Esophagus squamous epithelium (tissue), 5 donors: Measurements from ENCODE around the gene GRIN1. TPM values are rescaled to one million over a fixed set of nuclear protein-coding genes. Genes with fewer than 3 reads are reported as not detected.

ENCODE experiments used
- DNase-seq: peaks from one replicate; lab custom pipeline; 2025; lab: John Stamatoyannopoulos, UW
- H3K27ac ChIP-seq, 4 donors: fragments of 200-600 bp; sonication (generic); one replicate each; pipeline ENCODE4 v1.5.1; 2016 to 2019; ENCODE audit warnings: mild to moderate bottlenecking in 1 of 4
- H3K27me3 ChIP-seq, 4 donors: fragments of 200-600 bp; sonication (generic); 1 replicate in 3 of 4; 2 replicates in 1 of 4; pipeline versions ENCODE4 v1.5.1 to v1.6.0; 2017 to 2021; ENCODE audit warnings: antibody characterized with exemption in 1 of 4
- H3K36me3 ChIP-seq, 3 donors: fragments of 200-600 bp; sonication (generic); one replicate each; pipeline ENCODE4 v1.5.1; 2016 to 2019
- H3K4me1 ChIP-seq, 3 donors: fragments of 200-600 bp; sonication (generic); one replicate each; pipeline ENCODE4 v1.5.1; 2017 to 2019
- H3K4me3 ChIP-seq, 4 donors: fragments of 200-600 bp; sonication (generic); 1 replicate in 3 of 4; 2 replicates in 1 of 4; pipeline ENCODE4 v1.5.1; 2016 to 2019; ENCODE audit warnings: mild to moderate bottlenecking in 2 of 4, moderate library complexity in 1 of 4
- H3K9me3 ChIP-seq, 3 donors: fragments of 200-600 bp; sonication (generic); one replicate each; pipeline ENCODE4 v1.5.1; 2016 to 2019
- CTCF ChIP-seq, 6 experiments: fragments of 450-650 bp in 4 of 6; fragments of 200-600 bp in 2 of 6; sonication (generic) in 2 of 6; IDR thresholded peaks; one replicate each; pipeline ENCODE4 v1.5.1; 2016 to 2019; ENCODE audit warnings: antibody characterized with exemption in 6 of 6, mild to moderate bottlenecking in 4 of 6, moderate library complexity in 4 of 6
- POLR2A ChIP-seq, 4 donors: fragments of 450-650 bp; IDR thresholded peaks; one replicate each; pipeline ENCODE4 v1.6.1; 2017; ENCODE audit warnings: antibody characterized with exemption in 4 of 4, mild to moderate bottlenecking in 4 of 4, moderate library complexity in 3 of 4
- WGBS, 2 donors: methylation state at CpG; one replicate each; pipeline ENCODE4 v1.1.5; 2018; 5-methylcytosine and 5-hydroxymethylcytosine counted together
- intact Hi-C: fragments of 100-400 bp; cut with DNase I; formaldehyde crosslinking; loops from one replicate; pipeline ENCODE4 v1.15.0; 2022
- total RNA-seq, 4 donors: library from RNA; depleted of rRNA; stranded (reverse); fragments of >200 nt; gene quantifications; one replicate each; pipeline ENCODE4 v1.1.0, GENCODE V29; 2016
- donor health status: DM: yes; HTN: yes; CAD: no.

Gene GRIN1
- total RNA-seq, 4 donors from 2014 or later: 0.38 TPM; not detected in 3

GRCh38 chr9:137136261-137136880 is 2.6 kb upstream of the GRIN1 start:
- Histone ChIP-seq H3K36me3 (no peaks in the 10 kb centered on the region), H3K4me3 (no peak overlapping the region), H3K4me1 (peaks cover 0 to 25% (median 13%) of the 10 kb centered on the region in 3 donors), H3K27ac (no peak overlapping the region), H3K27me3 (peaks cover 0 to 97% (median 35%) of the 10 kb centered on the region in 4 donors), H3K9me3 (no peaks in the 10 kb centered on the region)
- 18 to 41% methylated on average over 2 to 3 of the region's 27 CpGs for WGBS, 2 donors
- intact Hi-C loops: no loop called here
- TF ChIP-seq CTCF (IDR thresholded peaks at IDR 0.05) (no peak), POLR2A (IDR thresholded peaks at IDR 0.05) (no peak)
- DNase-seq: no peak

- peaks cover 0 to 97% (median 35%) of the 10 kb centered on the region in 4 donors for H3K27me3 ChIP-seq
- TF ChIP-seq POLR2A (IDR thresholded peaks at IDR 0.05): no peak
- TF ChIP-seq CTCF (IDR thresholded peaks at IDR 0.05): no peak
Observed at GRCh38 chr9:137136881-137137607, 1.9 kb upstream of the GRIN1 start.

GRCh38 chr9:137138058-137138721 is 764 bp upstream of the GRIN1 start:
- intact Hi-C loops: no loop called here

More at GRCh38 chr9:137136881-137137607, 1.9 kb upstream of the GRIN1 start:
- intact Hi-C loops: no loop called here
- 64% methylated on average over 15 of the region's 23 CpGs; no CpG with 5 or more reads in 1 of the 2 donors for WGBS, 2 donors
- H3K27ac ChIP-seq: no peak overlapping the region
- H3K36me3 ChIP-seq: no peaks in the 10 kb centered on the region
- no peaks in the 10 kb centered on the region for H3K9me3 ChIP-seq
- no peak overlapping the region for H3K4me3 ChIP-seq
- no peak for DNase-seq
- H3K4me1 ChIP-seq: peaks cover 0 to 25% (median 13%) of the 10 kb centered on the region in 3 donors

GRCh38 chr9:137139468-137140150 is 655 bp downstream of the GRIN1 start:
- Histone ChIP-seq H3K9me3 (no peaks in the 10 kb centered on the region), H3K36me3 (no peaks in the 10 kb centered on the region), H3K4me1 (peaks cover 0 to 25% (median 13%) of the 10 kb centered on the region in 3 donors), H3K27me3 (peaks cover 0 to 99% (median 35%) of the 10 kb centered on the region in 4 donors), H3K4me3 (no peak overlapping the region), H3K27ac (no peak overlapping the region)
- WGBS, 2 donors: 41 to 53% methylated on average over 5 to 21 of the region's 37 CpGs
- DNase-seq: no peak
- TF ChIP-seq CTCF (IDR thresholded peaks at IDR 0.05) (no peak), POLR2A (IDR thresholded peaks at IDR 0.05) (no peak)
- intact Hi-C loops: no loop called here

More at GRCh38 chr9:137138058-137138721, 764 bp upstream of the GRIN1 start:
- Histone ChIP-seq H3K9me3 (no peaks in the 10 kb centered on the region), H3K27ac (no peak overlapping the region), H3K27me3 (peaks cover 0 to 99% (median 35%) of the 10 kb centered on the region in 4 donors), H3K36me3 (no peaks in the 10 kb centered on the region), H3K4me3 (no peak overlapping the region), H3K4me1 (peaks cover 0 to 25% (median 13%) of the 10 kb centered on the region in 3 donors)
- no peak for DNase-seq
- no peak for TF ChIP-seq POLR2A (IDR thresholded peaks at IDR 0.05)
- TF ChIP-seq CTCF (IDR thresholded peaks at IDR 0.05): no peak
- WGBS, 2 donors: 11 to 14% methylated on average over 13 to 20 of the region's 25 CpGs
